A549 (cell line): ENCODE results near the gene STYXL1. TPM values are rescaled to one million over a fixed set of nuclear protein-coding genes. Genes with fewer than 3 reads are reported as not detected.

ENCODE experiments used
- ATAC-seq, 2 experiments: fragments of 200-7000 bp in 1 of 2; fragments of >200 bp in 1 of 2; cut with Nextera tagmentation in 1 of 2; cut with Tn5 transposase in 1 of 2; 3 replicates each; pipeline versions ENCODE4 v1.8.0 to v1.9.1; 2018 to 2020; ENCODE audit warnings: mild to moderate bottlenecking in 1 of 2, moderate library complexity in 1 of 2
- CTCF ChIA-PET: fragments of 300-600 bp; sonication (Branson Sonifier 250); formaldehyde crosslinking; extraction: SDS; loops from one replicate; lab custom pipeline; 2021; ENCODE audit warnings: antibody characterized with exemption, inconsistent platforms; lab: Yijun Ruan, JAX
- POLR2A ChIA-PET: fragments of 350-600 bp; formaldehyde crosslinking; extraction: SDS; loops from one replicate; lab custom pipeline; 2021; ENCODE audit warnings: antibody characterized with exemption, inconsistent platforms; lab: Yijun Ruan, JAX
- DNase-seq, 2 experiments: peaks; one replicate each; pipeline versions ENCODE4 v3.0.0 to v3.0.0-alpha.2; 2011 to 2016; ENCODE audit warnings: low read depth in 1 of 2, low spot score in 1 of 2
- FAIRE-seq: peaks from 2 replicates; lab custom pipeline; 2011; peaks lifted over from hg19 to GRCh38; lab: Jason Lieb, UNC
- H3K27ac ChIP-seq, 2 experiments: fragments of >200 bp; sonication (Bioruptor Twin); formaldehyde crosslinking; 3 replicates each; pipeline ENCODE4 v1.5.1; 2016 to 2017
- H3K4me1 ChIP-seq: fragments of >200 bp; sonication (Bioruptor Twin); formaldehyde crosslinking; 3 replicates; pipeline ENCODE4 v1.6.1; 2016
- H3K4me2 ChIP-seq: fragments of >200 bp; sonication (Bioruptor Twin); formaldehyde crosslinking; 3 replicates; pipeline ENCODE4 v1.6.1; 2016
- H3K4me3 ChIP-seq: fragments of >200 bp; sonication (Bioruptor Twin); formaldehyde crosslinking; 3 replicates; pipeline ENCODE4 v1.5.1; 2016
- H3K9me3 ChIP-seq: fragments of >200 bp; sonication (Bioruptor Twin); formaldehyde crosslinking; 3 replicates; pipeline ENCODE4 v1.6.1; 2016
- BCL3 ChIP-seq: fragments of >200 bp; sonication (Bioruptor Twin); formaldehyde crosslinking; IDR thresholded peaks from 3 replicates; pipeline ENCODE4 v1.6.1; 2016
- CBX2 ChIP-seq: fragments of 200-600 bp; sonication (generic); IDR thresholded peaks from 2 replicates; pipeline ENCODE4 v1.6.1; 2016; ENCODE audit warnings: low read depth, mild to moderate bottlenecking, borderline replicate concordance
- CEBPB ChIP-seq, 2 experiments: fragments of >200 bp in 1 of 2; sonication (Bioruptor Twin) in 1 of 2; formaldehyde crosslinking in 1 of 2; IDR thresholded peaks; 2 replicates each; pipeline ENCODE4 v1.6.1; 2012 to 2016
- E2F6 ChIP-seq: IDR thresholded peaks from 2 replicates; pipeline ENCODE4 v1.6.1; 2012; ENCODE audit warnings: low read depth, borderline replicate concordance
- EP300 ChIP-seq, 2 experiments: fragments of >200 bp; sonication (Bioruptor Twin); formaldehyde crosslinking; IDR thresholded peaks; 2 replicates in 1 of 2; 3 replicates in 1 of 2; pipeline ENCODE4 v1.6.1; 2016 to 2017
- FOSL2 ChIP-seq, 2 experiments: fragments of 450-650 bp in 1 of 2; fragments of >200 bp in 1 of 2; sonication (Bioruptor Twin) in 1 of 2; formaldehyde crosslinking; IDR thresholded peaks; 2 replicates each; pipeline versions ENCODE4 v1.5.0 to v1.6.1; 2016 to 2020; ENCODE audit warnings: mild to moderate bottlenecking in 1 of 2, moderate library complexity in 1 of 2
- FOXS1 ChIP-seq: fragments of 250-450 bp; sonication (Bioruptor Pico); IDR thresholded peaks from 2 replicates; pipeline ENCODE4 v1.5.0; 2020; ENCODE audit warnings: mild to moderate bottlenecking, moderate library complexity
- GATA3 ChIP-seq: IDR thresholded peaks from 2 replicates; pipeline ENCODE4 v1.6.1; 2012; ENCODE audit warnings: borderline replicate concordance
- HOXA7 ChIP-seq: fragments of 250-450 bp; sonication (Bioruptor Pico); IDR thresholded peaks from 2 replicates; pipeline ENCODE4 v1.5.0; 2020; ENCODE audit warnings: mild to moderate bottlenecking, moderate library complexity
- HOXB5 ChIP-seq: fragments of 250-450 bp; sonication (Bioruptor Pico); IDR thresholded peaks from 2 replicates; pipeline ENCODE4 v1.5.0; 2020; ENCODE audit warnings: mild to moderate bottlenecking, moderate library complexity
- JUN ChIP-seq, 2 experiments: fragments of >200 bp; sonication (Bioruptor Twin); formaldehyde crosslinking; IDR thresholded peaks; 2 replicates in 1 of 2; 3 replicates in 1 of 2; pipeline ENCODE4 v1.6.1; 2016 to 2017
- JUNB ChIP-seq: fragments of >200 bp; sonication (Bioruptor Twin); formaldehyde crosslinking; IDR thresholded peaks from 2 replicates; pipeline ENCODE4 v1.6.1; 2016
- MAFK ChIP-seq: fragments of 450-650 bp; IDR thresholded peaks from 2 replicates; pipeline ENCODE4 v1.6.1; 2014; ENCODE audit not compliant: partially characterized antibody
- RARB ChIP-seq: fragments of 250-450 bp; sonication (Bioruptor Pico); IDR thresholded peaks from 2 replicates; pipeline ENCODE4 v1.8.0; 2021; ENCODE audit warnings: mild to moderate bottlenecking, moderate library complexity
- RCOR1 ChIP-seq: fragments of 150-350 bp; IDR thresholded peaks from 2 replicates; pipeline ENCODE4 v1.6.1; 2014; ENCODE audit warnings: antibody characterized with exemption, low read length, low read depth
- REST ChIP-seq: fragments of 200-600 bp; sonication (generic); IDR thresholded peaks from 2 replicates; pipeline ENCODE4 v1.6.1; 2016; ENCODE audit warnings: antibody characterized with exemption, mild to moderate bottlenecking, moderate library complexity
- SMC3 ChIP-seq: fragments of >200 bp; sonication (Bioruptor Twin); formaldehyde crosslinking; IDR thresholded peaks from 3 replicates; pipeline ENCODE4 v1.6.1; 2018; ENCODE audit warnings: inconsistent platforms
- ZSCAN20 ChIP-seq: fragments of 250-450 bp; sonication (Bioruptor Pico); IDR thresholded peaks from 2 replicates; pipeline ENCODE4 v1.8.0; 2022; ENCODE audit warnings: mild to moderate bottlenecking, moderate library complexity
- WGBS: methylation state at CpG from one replicate; pipeline ENCODE4 v1.1.6; 2017; ENCODE audit errors: missing lambda C conversion rate; 5-methylcytosine and 5-hydroxymethylcytosine counted together
- polyA plus RNA-seq, 4 experiments: library from polyadenylated mRNA; depleted of rRNA in 3 of 4; stranded (reverse); fragments of >200 nt; fragmentation: RNase III in 1 of 4; extraction: RNeasy Plus Mini Kit Qiagen cat#74134 plus additional on column Dnase treatment in 1 of 4; gene quantifications; 2 replicates in 3 of 4; 3 replicates in 1 of 4; pipeline ENCODE4 v1.2.3, GENCODE V29; 2011 to 2017
- TF ChIP-seq, protein P1 (sequence below): IDR thresholded peaks from 2 replicates; pipeline ENCODE4 v1.6.1; 2012

STYXL1 gene
- polyA plus RNA-seq, 2 of the 4 experiments (the other 2 are of a cell fraction): 36.0 to 76.8 TPM

GRCh38 chr7:75958802-75959543 is 88.8 kb downstream of the STYXL1 start:
- H3K9me3 ChIP-seq: no peaks in the 10 kb centered on the region
- no peak for FAIRE-seq
- no peak for TF ChIP-seq HOXB5 (CRISPR knock-in tag)
- no peak for TF ChIP-seq ZSCAN20 (CRISPR knock-in tag)
- peak; percentile 93 for TF ChIP-seq GATA3
- TF ChIP-seq EP300 (IDR thresholded peaks at IDR 0.05): peak in 1 of 2 experiments; percentile 22; a peak in 2 of 5 replicates
- TF ChIP-seq FOXS1 (CRISPR knock-in tag): no peak
- TF ChIP-seq FOSL2 (IDR thresholded peaks at IDR 0.05): no peak
- TF ChIP-seq FOSL2 (CRISPR knock-in tag; IDR thresholded peaks at IDR 0.05): peak; percentile 61; the same call in 1 of the 2 replicates
- TF ChIP-seq CEBPB (IDR thresholded peaks at IDR 0.05): no peak
- TF ChIP-seq, protein P1, sequence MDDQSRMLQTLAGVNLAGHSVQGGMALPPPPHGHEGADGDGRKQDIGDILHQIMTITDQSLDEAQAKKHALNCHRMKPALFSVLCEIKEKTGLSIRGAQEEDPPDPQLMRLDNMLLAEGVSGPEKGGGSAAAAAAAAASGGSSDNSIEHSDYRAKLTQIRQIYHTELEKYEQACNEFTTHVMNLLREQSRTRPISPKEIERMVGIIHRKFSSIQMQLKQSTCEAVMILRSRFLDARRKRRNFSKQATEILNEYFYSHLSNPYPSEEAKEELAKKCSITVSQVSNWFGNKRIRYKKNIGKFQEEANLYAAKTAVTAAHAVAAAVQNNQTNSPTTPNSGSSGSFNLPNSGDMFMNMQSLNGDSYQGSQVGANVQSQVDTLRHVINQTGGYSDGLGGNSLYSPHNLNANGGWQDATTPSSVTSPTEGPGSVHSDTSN: no peak
- peak; percentile 12; the same call in 1 of the 3 replicates for TF ChIP-seq SMC3
- 0 out of 2 replicates have a peak, but pooled peaks have one; percentile 16 for TF ChIP-seq JUNB
- TF ChIP-seq, all 56 proteins: peak for 5
- peaks cover 43% of the 10 kb centered on the region for H3K4me1 ChIP-seq
- ChIA-PET CTCF (interaction anchor here (0.6 kb wide), 1 partner anchor 31 kb away, joined by 6 read pairs; no protein-coding TSS in a partner anchor), POLR2A (no interaction called here)
- 65% methylated on average over 9 of the region's 9 CpGs for WGBS
- DNase-seq: peak in 1 of 2 experiments; percentile 73
- ATAC-seq: peak in 1 of 2 experiments; percentile 32; a peak in 3 of 6 replicates
- H3K4me3 ChIP-seq: no peak overlapping the region
- H3K27ac ChIP-seq: peak overlapping the region; percentile 73 to 79
- H3K4me2 ChIP-seq: peak overlapping the region; percentile 29

- peak overlapping the region; percentile 43 for H3K4me2 ChIP-seq
- no peak for FAIRE-seq
- peak in 1 of 2 experiments; percentile 79 for DNase-seq
- peak; percentile 52 to 60; a peak in 5 of 6 replicates for ATAC-seq
- H3K4me1 ChIP-seq: peaks cover 43% of the 10 kb centered on the region
- H3K4me3 ChIP-seq: no peak overlapping the region
- 68% methylated on average over 16 of the region's 16 CpGs for WGBS
- no peaks in the 10 kb centered on the region for H3K9me3 ChIP-seq
- no peak for TF ChIP-seq HOXA7
- TF ChIP-seq E2F6: no peak
- no peak for TF ChIP-seq RARB (CRISPR knock-in tag)
- no peak for TF ChIP-seq BCL3
- TF ChIP-seq REST: no peak
- TF ChIP-seq SMC3: no peak
- TF ChIP-seq RCOR1: no peak
- no peak for TF ChIP-seq FOXS1 (CRISPR knock-in tag)
- TF ChIP-seq CBX2: no peak
- TF ChIP-seq MAFK: no peak
- TF ChIP-seq JUN (IDR thresholded peaks at IDR 0.05): no peak
- CTCF ChIA-PET: interaction anchor here (1.3 to 1.6 kb wide), 5 partner anchors 8 to 90 kb away, joined by 3 to 5 read pairs (median 4); no protein-coding TSS in a partner anchor
- peak overlapping the region; percentile 73 to 79 for H3K27ac ChIP-seq
- POLR2A ChIA-PET: interaction anchor here (2.0 kb wide), 1 partner anchor 42 kb away, joined by 6 read pairs; the partner anchor contains the start of gene POR
Observed at GRCh38 chr7:75957021-75957736, 90.6 kb downstream of the STYXL1 start.
